GM19438 (cell line): ENCODE data around the gene ACOX2.

Source experiments
- ATAC-seq: cut with Tn5 transposase; IDR thresholded peaks from one replicate; pipeline ENCODE4 v1.9.1; 2021; ENCODE audit warnings: low read depth; ENCODE audit not compliant: unreplicated experiment

The ACOX2 gene

GRCh38 chr3:58536501-58537411, at the start of gene ACOX2:
TSS of gene ACOX2 (minus strand) at chr3:58537190. CDS start at chr3:58535106, 2,084 bp downstream.
- no peak for ATAC-seq

DNA sequence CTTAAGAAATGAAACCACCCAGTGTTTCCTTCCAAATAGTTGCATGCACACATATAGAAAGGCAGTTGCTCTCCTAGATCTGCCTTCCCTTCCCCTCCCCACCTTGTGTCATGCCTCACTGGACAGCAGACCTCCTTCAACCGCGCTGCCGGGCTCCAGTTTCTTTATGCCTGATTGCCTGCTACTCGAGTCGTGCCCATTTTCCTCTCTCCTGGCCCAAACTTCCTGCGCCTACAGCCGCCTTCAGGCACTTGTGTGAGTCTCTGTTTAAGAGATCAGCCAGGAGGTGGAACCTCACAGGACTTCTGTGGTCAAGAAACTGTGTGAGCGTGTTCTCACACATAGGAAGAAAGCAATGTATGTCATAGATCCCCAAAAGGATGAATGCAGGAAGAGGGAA, 49.0 kb upstream of the ACOX2 start:
- ATAC-seq = no peak

- ATAC-seq = peak; percentile 87
Observed at GRCh38 chr3:58585005-58585786, 48.2 kb upstream of the ACOX2 start.

GRCh38 chr3:58584690-58585004, 47.7 kb upstream of the ACOX2 start:
- no peak for ATAC-seq

DNA sequence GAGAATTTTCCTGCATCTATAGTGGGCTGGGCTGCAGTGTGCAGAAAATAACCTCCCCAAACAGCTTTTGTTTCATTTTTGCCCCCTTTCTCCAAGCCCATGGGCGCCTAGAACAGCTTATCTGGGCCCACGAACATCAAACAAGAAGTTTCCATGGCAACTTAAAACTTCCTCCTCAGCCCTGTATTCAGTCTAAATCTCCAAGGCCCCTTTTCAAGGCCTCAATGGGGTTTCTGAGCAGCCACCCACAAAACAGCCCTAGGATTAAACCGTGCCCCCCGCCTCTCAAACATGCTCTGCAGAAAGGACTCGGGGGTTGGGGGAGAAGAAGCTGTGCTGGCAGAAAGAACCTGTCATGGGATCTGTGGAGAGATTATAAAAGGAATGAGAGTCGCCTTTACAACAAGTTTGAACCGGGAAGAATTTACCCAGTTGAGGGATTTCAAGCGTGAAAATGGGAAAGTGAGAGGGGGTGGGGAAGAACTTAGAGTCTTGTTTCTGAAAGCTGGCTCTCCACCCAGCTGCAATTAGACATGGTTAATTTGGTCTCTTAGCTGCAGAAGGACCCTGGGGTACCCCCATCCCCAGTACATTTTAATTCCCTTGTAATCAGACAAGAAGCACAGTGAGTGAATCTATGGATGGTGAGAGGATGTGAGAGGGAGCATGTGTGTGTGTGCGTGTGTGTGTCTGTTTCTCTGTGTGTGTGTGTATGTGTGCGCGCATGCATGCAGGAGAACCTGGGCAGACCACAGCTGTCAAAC, 44.5 kb upstream of the ACOX2 start:
- ATAC-seq = no peak

DNA sequence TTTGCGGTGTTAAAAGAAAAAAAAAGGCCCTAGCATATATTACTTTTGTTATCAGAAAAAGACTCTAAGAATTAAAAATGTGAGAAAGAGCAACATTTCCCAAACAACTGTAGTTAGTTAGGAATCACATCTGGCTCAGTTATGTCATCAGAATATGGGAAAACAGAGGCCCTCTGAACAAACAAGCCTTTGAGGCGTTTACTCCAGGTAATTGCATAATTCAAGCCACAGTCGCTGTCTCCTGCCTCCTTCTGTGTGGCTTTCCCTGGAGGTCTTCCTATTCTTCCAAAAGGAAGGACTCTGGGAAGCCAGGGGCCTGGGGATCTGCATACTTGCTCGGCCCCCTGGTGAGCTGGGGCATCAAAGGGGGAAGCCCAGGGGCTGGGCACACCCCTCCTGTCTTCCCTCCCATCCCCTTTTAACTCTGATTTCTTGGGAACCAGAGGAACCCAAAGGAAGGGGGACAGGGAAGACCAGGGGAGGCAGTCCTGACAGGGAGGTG, 43.9 kb upstream of the ACOX2 start:
- no peak for ATAC-seq

DNA sequence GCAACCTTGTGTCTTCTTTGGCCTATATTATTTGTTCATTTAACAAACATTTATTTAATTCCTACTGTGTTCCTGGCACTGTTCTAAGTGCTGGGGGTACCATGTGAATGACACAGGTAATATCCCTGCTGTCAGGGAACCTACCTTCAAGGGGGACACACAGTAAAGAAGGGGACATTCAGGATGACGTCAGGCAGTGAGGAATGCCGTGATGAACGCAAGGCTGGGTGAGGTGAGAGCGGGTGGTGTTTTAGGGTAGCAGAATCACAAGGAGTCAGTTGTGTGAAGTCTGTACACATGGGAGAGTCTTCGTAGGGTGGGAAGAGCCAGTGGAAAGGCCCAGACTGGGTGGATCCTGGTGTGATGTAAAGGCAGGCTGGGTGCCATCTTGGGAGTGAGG, 41.9 kb upstream of the ACOX2 start:
- no peak for ATAC-seq

- ATAC-seq = no peak
Observed at GRCh38 chr3:58577269-58577821, 40.4 kb upstream of the ACOX2 start, which contains the start of gene FAM107A. TSS of gene FAM107A (minus strand) at chr3:58577391. CDS start at chr3:58569860, 7,531 bp downstream.

GRCh38 chr3:58576716-58577115, 39.7 kb upstream of the ACOX2 start:
- no peak for ATAC-seq

DNA sequence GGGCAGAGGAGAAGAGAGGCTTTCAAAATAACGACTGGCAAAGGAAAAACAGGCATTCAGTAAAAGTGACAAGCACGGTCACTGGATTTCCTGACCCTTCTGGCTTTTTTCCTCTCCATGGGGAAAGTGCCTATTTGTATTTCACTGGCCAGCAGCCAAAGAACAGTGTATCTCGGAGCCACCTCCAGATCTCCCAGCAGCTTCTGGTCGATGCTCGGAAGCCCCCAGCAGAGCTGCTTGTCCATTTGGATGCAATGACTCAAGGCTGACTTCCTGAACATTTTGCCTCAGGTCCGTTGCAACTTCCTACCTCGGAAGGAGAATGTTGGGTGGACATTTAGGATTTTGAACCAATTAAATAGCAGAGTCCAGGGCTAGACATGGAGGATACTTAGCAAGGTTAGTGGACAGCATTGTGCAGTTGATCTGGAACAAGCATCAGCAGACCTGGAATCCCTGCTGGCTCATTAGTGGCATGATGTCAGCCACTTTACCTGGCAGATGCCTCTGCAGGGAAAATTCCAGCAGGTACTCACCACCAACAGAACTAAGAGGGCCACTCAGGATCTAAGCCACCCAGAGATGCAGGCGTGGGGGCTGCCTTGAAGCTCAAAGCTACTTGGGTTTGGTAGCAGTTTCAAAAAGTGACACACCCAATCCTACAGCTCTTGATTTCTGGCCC, 39.1 kb upstream of the ACOX2 start:
- no peak for ATAC-seq

- no peak for ATAC-seq
Observed at GRCh38 chr3:58574682-58575081, 37.7 kb upstream of the ACOX2 start.

DNA sequence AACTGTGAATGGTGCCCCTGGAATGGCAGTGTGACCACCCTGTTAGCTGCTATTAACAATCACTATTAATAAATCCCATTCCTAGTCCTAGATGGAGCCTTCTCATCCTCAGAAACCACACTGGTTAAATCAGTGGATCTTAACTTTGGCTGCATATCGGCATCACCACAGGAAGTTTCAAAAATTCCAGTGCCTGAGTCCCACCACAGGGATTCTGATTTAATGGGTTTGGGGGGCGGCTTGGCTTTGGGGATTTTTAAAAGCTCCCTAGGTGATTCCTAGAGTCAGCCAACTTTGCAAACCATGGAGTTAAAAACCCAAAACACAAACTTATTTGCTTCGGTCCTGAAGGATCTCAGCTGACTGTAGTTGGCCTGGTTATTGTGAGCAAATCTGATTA, 37.1 kb upstream of the ACOX2 start:
- ATAC-seq = no peak

DNA sequence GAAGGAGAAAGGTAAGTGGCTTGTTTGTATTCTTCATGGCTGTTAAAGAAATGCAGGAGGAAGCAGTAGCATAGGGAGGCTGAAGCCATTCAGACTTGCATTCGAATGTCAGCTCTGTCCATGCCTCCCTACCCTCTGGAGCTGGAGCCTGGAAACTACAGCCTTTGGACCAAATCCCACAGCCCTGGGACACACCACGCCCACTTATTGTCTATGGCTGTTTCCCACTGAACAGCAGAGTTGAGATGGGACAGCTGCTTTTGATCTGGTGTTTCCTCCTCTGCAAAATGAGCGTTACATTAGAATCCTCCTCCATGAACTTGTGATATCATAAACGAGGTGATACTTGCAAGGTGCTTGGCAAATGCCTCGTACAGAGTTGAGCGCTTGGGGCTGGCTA, 36.6 kb upstream of the ACOX2 start:
- ATAC-seq = no peak

DNA sequence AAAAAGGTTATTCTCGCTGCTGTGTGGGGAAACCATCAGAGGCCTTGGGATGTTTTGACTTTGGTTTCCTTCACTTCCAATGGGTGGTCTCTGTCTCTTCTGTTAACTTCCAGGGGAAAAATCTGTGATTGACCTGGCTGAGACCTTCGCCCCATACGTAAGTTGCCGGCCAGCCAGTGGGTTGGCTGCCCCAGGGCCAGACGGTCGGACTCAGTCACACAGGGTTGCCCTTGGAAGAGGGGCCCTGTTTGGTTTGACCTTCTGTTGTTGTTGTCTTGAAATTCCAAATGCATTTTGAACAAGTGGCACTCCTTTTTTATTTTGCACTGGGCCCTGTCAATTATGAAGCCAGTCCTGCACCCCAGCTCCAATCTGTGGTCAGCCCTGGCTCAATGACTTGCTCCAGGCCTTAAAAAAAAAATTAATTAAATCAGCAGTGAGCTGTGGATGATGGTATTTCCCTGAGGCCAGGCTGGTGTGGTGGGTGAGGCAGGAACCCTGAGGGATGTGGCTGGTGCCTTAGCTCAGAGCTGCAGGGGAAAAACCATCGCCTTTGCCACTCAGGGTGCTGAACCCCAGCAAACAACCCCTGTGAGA, 35.7 kb upstream of the ACOX2 start:
- no peak for ATAC-seq

GRCh38 chr3:58572013-58572633, 35.1 kb upstream of the ACOX2 start:
- ATAC-seq = no peak

- no peak for ATAC-seq
Observed at GRCh38 chr3:58570851-58571250, 33.9 kb upstream of the ACOX2 start.

GRCh38 chr3:58569287-58570001, 32.5 kb upstream of the ACOX2 start:
- ATAC-seq = no peak

GRCh38 chr3:58568572-58569286, 31.7 kb upstream of the ACOX2 start:
- ATAC-seq = no peak
